ENCODE data around the gene RB1. TPM values are rescaled to one million over a fixed set of nuclear protein-coding genes. Genes with fewer than 3 reads are reported as not detected.

The RB1 gene
- total and polyA plus RNA-seq, 2 donors (not counting 1 experiment from before 2014, with no cell fraction given), result 24.0 to 70.4 TPM

GRCh38 chr13:48266701-48267639 lies 36.6 kb upstream of the RB1 start:
- H3K4me3 Mint-ChIP-seq, result no peak overlapping the region

DNA sequence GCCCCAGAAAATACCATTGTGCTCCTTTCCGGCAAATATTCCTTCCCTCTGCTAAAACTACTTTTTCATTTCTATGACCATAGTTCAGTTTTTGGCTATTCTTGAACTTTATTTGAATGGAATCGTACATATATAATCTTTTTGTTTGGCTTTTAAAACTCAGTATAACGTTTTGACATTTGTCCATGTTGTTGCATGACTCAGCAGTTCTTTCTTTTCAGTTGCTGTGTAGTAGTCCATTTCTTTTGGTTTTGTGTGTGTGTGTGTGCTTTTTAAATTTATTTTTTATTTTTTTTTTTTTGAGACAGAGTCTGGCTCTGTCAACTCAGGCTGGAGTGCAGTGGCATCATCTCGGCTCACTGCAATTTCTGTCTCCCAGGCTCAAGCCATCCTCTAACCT lies 35.5 kb upstream of the RB1 start:
- Histone ChIP-seq H3K27me3 (replicated peaks in 1 of 4; ENCODE audit: control extremely low read depth in 1 of 4, control insufficient read depth in 3 of 4, insufficient read depth in 4 of 4, low read length in 3 of 4) (no peaks in the 10 kb centered on the region), H3K27ac (ENCODE audit: low read length in 2 of 2) (no peak overlapping the region), H3K4me1 (ENCODE audit: control insufficient read depth in 2 of 2, insufficient read depth in 2 of 2, low read length in 2 of 2) (peaks cover 38 to 41% of the 10 kb centered on the region in 2 donors), H3K36me3 (replicated peaks in 1 of 2; ENCODE audit: control extremely low read depth in 1 of 2, control insufficient read depth in 1 of 2, extremely low read depth in 1 of 2, insufficient read depth in 2 of 2, low read length in 1 of 2) (peaks cover 0 to 5% of the 10 kb centered on the region in 2 experiments), H3K79me2 (ENCODE audit: control insufficient read depth, insufficient read depth, low read length) (no peaks in the 10 kb centered on the region), H2AFZ (ENCODE audit: insufficient read depth, low read depth, low read length, poor library complexity, severe bottlenecking) (no peak overlapping the region), H3K4me2 (replicated peaks; ENCODE audit: low read depth, low read length, poor library complexity, severe bottlenecking) (no peak overlapping the region), H4K20me1 (ENCODE audit: control insufficient read depth, insufficient read depth, low read length, poor library complexity, severe bottlenecking) (no peaks in the 10 kb centered on the region), H3K9me3 (ENCODE audit: control extremely low read depth in 1 of 3, control insufficient read depth in 2 of 3, insufficient read depth in 1 of 3, low read length in 2 of 3) (no peaks in the 10 kb centered on the region), H3K4me3 (ENCODE audit: control extremely low read depth in 1 of 5, extremely low read depth in 1 of 5, insufficient read depth in 1 of 5, low read depth in 2 of 5, low read length in 4 of 5) (no peak overlapping the region), H3K9ac (ENCODE audit: low read length) (no peak overlapping the region)
- DNase-seq (no peak), ATAC-seq (ENCODE audit: low read depth) (no peak)
- ChIA-PET POLR2A (no interaction called here), CTCF (interaction anchor here (1.4 to 2.7 kb wide), 2 partner anchors 17 to 33 kb away, joined by 3 to 6 read pairs; no protein-coding TSS in a partner anchor)
- 92% methylated on average over 2 of the region's 4 CpGs for WGBS (ENCODE audit: insufficient coverage)
- H3K27me3 Mint-ChIP-seq, result no peaks in the 10 kb centered on the region
- H3K4me3 Mint-ChIP-seq, result no peak overlapping the region
- TF ChIP-seq CTCF (IDR thresholded peaks at IDR 0.05), result no peak
- no peak for TF ChIP-seq EZH2 (IDR thresholded peaks at IDR 0.05; ENCODE audit: borderline replicate concordance, insufficient read depth, low read depth, low read length, poor library complexity, severe bottlenecking)
- H3K9me3 Mint-ChIP-seq (ENCODE audit: insufficient read depth), result no peaks in the 10 kb centered on the region
- H3K27ac Mint-ChIP-seq, result no peak overlapping the region
- intact Hi-C loops (cut with micrococcal nuclease), result no loop called here
- peaks cover 46% of the 10 kb centered on the region for H3K4me1 Mint-ChIP-seq

More at GRCh38 chr13:48266701-48267639, 36.6 kb upstream of the RB1 start:
- H3K36me3 ChIP-seq (replicated peaks in 1 of 2; ENCODE audit: control extremely low read depth in 1 of 2, control insufficient read depth in 1 of 2, extremely low read depth in 1 of 2, insufficient read depth in 2 of 2, low read length in 1 of 2), result peaks cover 0 to 15% of the 10 kb centered on the region in 2 experiments
- H3K4me1 ChIP-seq (ENCODE audit: control insufficient read depth in 2 of 2, insufficient read depth in 2 of 2, low read length in 2 of 2), result peaks cover 44 to 47% of the 10 kb centered on the region in 2 donors
- ATAC-seq (ENCODE audit: low read depth) (no peak), DNase-seq (no peak)
- peaks cover 0 to 1% (median 0%) of the 10 kb centered on the region in 3 donors for H3K9me3 ChIP-seq (ENCODE audit: control extremely low read depth in 1 of 3, control insufficient read depth in 2 of 3, insufficient read depth in 1 of 3, low read length in 2 of 3)
- TF ChIP-seq EZH2 (IDR thresholded peaks at IDR 0.05; ENCODE audit: borderline replicate concordance, insufficient read depth, low read depth, low read length, poor library complexity, severe bottlenecking), result no peak
- H2AFZ ChIP-seq (ENCODE audit: insufficient read depth, low read depth, low read length, poor library complexity, severe bottlenecking), result no peak overlapping the region
- no peaks in the 10 kb centered on the region for H3K9me3 Mint-ChIP-seq (ENCODE audit: insufficient read depth)
- H3K27me3 ChIP-seq (replicated peaks in 1 of 4; ENCODE audit: control extremely low read depth in 1 of 4, control insufficient read depth in 3 of 4, insufficient read depth in 4 of 4, low read length in 3 of 4), result no peaks in the 10 kb centered on the region
- H4K20me1 ChIP-seq (ENCODE audit: control insufficient read depth, insufficient read depth, low read length, poor library complexity, severe bottlenecking), result no peaks in the 10 kb centered on the region
- intact Hi-C loops (cut with micrococcal nuclease), result loop anchor here (2.0 kb wide), 1 partner anchor 20 kb away; no protein-coding TSS in a partner anchor
- H3K27ac ChIP-seq (ENCODE audit: low read length in 2 of 2), result peak overlapping the region; percentile 67 to 80
- H3K79me2 ChIP-seq (ENCODE audit: control insufficient read depth, insufficient read depth, low read length), result no peaks in the 10 kb centered on the region
- peak overlapping the region; percentile 78 for H3K4me2 ChIP-seq (replicated peaks; ENCODE audit: low read depth, low read length, poor library complexity, severe bottlenecking)
- 80% methylated on average over 1 of the region's 2 CpGs for WGBS (ENCODE audit: insufficient coverage)
- no peak overlapping the region for H3K4me3 ChIP-seq (ENCODE audit: control extremely low read depth in 1 of 5, extremely low read depth in 1 of 5, insufficient read depth in 1 of 5, low read depth in 2 of 5, low read length in 4 of 5)
- peaks cover 51% of the 10 kb centered on the region for H3K4me1 Mint-ChIP-seq
- ChIA-PET POLR2A (interaction anchor here (0.7 to 2.4 kb wide), 2 partner anchors 37 to 66 kb away, joined by 3 to 11 read pairs; partner anchors contain the start of gene RB1), CTCF (interaction anchor here (1.2 to 2.7 kb wide), 5 partner anchors 18 to 66 kb away, joined by 3 to 6 read pairs (median 4); partner anchors contain the start of gene ITM2B)
- no peak overlapping the region for H3K9ac ChIP-seq (ENCODE audit: low read length)
- no peaks in the 10 kb centered on the region for H3K27me3 Mint-ChIP-seq
- peak overlapping the region; percentile 92 for H3K27ac Mint-ChIP-seq

All from B cell (primary cell).